Fibroblast of lung (primary cell): Measurements from ENCODE around the gene MPRIP. TPM values are rescaled to one million over a fixed set of nuclear protein-coding genes. Genes with fewer than 3 reads are reported as not detected.

Experiments used
- DNase-seq, 2 donors: peaks; one replicate each; pipeline versions ENCODE4 v3.0.0 to v3.0.0-alpha.2; 2010; ENCODE audit warnings: low read depth in 2 of 2
- H2AFZ ChIP-seq: 2 replicates; pipeline ENCODE4 v1.5.1; 2012; ENCODE audit warnings: low read length, control low read depth, inconsistent platforms
- H3K27ac ChIP-seq: 2 replicates; pipeline ENCODE4 v1.5.1; 2011; ENCODE audit warnings: low read length, control low read depth; ENCODE audit not compliant: insufficient read depth
- H3K27me3 ChIP-seq: 2 replicates; pipeline ENCODE4 v1.5.1; 2011; ENCODE audit warnings: mild to moderate bottlenecking, low read length; ENCODE audit not compliant: control insufficient read depth, insufficient read depth
- H3K36me3 ChIP-seq: 2 replicates; pipeline ENCODE4 v1.5.1; 2011; ENCODE audit warnings: low read length; ENCODE audit not compliant: control insufficient read depth, insufficient read depth
- H3K4me1 ChIP-seq: 2 replicates; pipeline ENCODE4 v1.5.1; 2011; ENCODE audit warnings: low read length; ENCODE audit not compliant: control insufficient read depth, insufficient read depth; ENCODE audit errors: extremely low read depth
- H3K4me2 ChIP-seq: 2 replicates; pipeline ENCODE4 v1.5.1; 2011; ENCODE audit warnings: low read length, control low read depth; ENCODE audit not compliant: insufficient read depth; ENCODE audit errors: extremely low read depth
- H3K4me3 ChIP-seq, 4 experiments: fragments of 200-600 bp in 1 of 4; sonication (generic) in 1 of 4; replicated peaks in 1 of 4; 2 replicates each; pipeline ENCODE4 v1.5.1; 2011 to 2016; ENCODE audit warnings: low read length in 4 of 4, low read depth in 3 of 4, mild to moderate bottlenecking in 3 of 4, control low read depth in 2 of 4, inconsistent platforms in 1 of 4, mixed read lengths in 1 of 4; ENCODE audit not compliant: insufficient read depth in 1 of 4; ENCODE audit errors: control extremely low read depth in 1 of 4
- H3K79me2 ChIP-seq: 2 replicates; pipeline ENCODE4 v1.5.1; 2012; ENCODE audit warnings: mild to moderate bottlenecking, low read length, inconsistent platforms; ENCODE audit not compliant: control insufficient read depth, insufficient read depth
- H3K9ac ChIP-seq: 2 replicates; pipeline ENCODE4 v1.5.1; 2011; ENCODE audit warnings: mild to moderate bottlenecking, low read length, control low read depth; ENCODE audit not compliant: insufficient read depth
- H3K9me3 ChIP-seq: 2 replicates; pipeline ENCODE4 v1.5.1; 2012; ENCODE audit warnings: low read depth, low read length; ENCODE audit not compliant: control insufficient read depth, insufficient read depth
- H4K20me1 ChIP-seq: 2 replicates; pipeline ENCODE4 v1.5.1; 2011; ENCODE audit warnings: low read length; ENCODE audit not compliant: control insufficient read depth, insufficient read depth; ENCODE audit errors: extremely low read depth
- EZH2 ChIP-seq: IDR thresholded peaks from 2 replicates; pipeline ENCODE4 v1.5.1; 2012; ENCODE audit warnings: low read length, control low read depth, mild to moderate bottlenecking; ENCODE audit errors: missing control alignments
- polyA plus RNA-seq, 2 donors: library from polyadenylated mRNA; depleted of rRNA in 1 of 2; stranded (reverse) in 1 of 2; unstranded in 1 of 2; fragments of >200 nt; gene quantifications; 2 replicates each; pipeline ENCODE4 v1.2.1, GENCODE V29; 2011 to 2012; ENCODE audit warnings: missing spikeins in 1 of 2
- total RNA-seq: library from RNA; depleted of rRNA; stranded (reverse); fragments of >200 nt; gene quantifications from 2 replicates; pipeline ENCODE4 v1.2.1, GENCODE V29; 2014
- TF ChIP-seq, protein P1 (sequence below), 2 donors: IDR thresholded peaks in 1 of 2; conservative IDR thresholded peaks in 1 of 2; 1 replicate in 1 of 2; 2 replicates in 1 of 2; pipeline ENCODE4 v1.5.1; 2011 to 2012; ENCODE audit warnings: low read length in 2 of 2, control low read depth in 1 of 2, inconsistent platforms in 1 of 2, low read depth in 1 of 2, mild to moderate bottlenecking in 1 of 2

MPRIP gene
- total and polyA plus RNA-seq, 2 donors (not counting 1 experiment from before 2014, with no cell fraction given), result 104 to 124 TPM

DNA sequence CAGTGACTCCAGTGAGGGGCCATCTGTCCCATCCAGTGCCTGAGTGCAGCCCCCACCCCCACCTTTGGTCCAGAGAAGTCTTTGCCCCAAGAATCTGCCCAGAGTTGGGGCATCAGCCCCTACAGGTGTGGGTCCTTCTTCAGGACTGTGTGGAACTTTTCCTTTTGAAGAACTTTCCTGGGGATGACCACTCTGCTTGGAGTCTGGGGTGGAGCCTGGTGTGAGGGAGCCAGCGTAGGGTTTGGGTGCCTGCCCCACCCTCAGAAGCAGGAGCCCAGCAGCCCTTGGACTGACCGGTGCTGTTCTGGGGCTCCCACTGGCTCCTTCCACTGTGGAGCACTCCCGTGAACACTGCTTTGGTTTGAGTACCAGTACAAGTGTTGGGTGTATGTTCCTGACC, 19.3 kb downstream of the MPRIP start:
- no peak overlapping the region for H3K9ac ChIP-seq
- H4K20me1 ChIP-seq, result peaks cover 2% of the 10 kb centered on the region
- no peak overlapping the region for H3K27ac ChIP-seq
- no peak overlapping the region for H2AFZ ChIP-seq
- no peak overlapping the region for H3K4me3 ChIP-seq
- peaks cover 94% of the 10 kb centered on the region for H3K79me2 ChIP-seq
- DNase-seq, result no peak
- no peak for TF ChIP-seq EZH2
- TF ChIP-seq, protein P1, sequence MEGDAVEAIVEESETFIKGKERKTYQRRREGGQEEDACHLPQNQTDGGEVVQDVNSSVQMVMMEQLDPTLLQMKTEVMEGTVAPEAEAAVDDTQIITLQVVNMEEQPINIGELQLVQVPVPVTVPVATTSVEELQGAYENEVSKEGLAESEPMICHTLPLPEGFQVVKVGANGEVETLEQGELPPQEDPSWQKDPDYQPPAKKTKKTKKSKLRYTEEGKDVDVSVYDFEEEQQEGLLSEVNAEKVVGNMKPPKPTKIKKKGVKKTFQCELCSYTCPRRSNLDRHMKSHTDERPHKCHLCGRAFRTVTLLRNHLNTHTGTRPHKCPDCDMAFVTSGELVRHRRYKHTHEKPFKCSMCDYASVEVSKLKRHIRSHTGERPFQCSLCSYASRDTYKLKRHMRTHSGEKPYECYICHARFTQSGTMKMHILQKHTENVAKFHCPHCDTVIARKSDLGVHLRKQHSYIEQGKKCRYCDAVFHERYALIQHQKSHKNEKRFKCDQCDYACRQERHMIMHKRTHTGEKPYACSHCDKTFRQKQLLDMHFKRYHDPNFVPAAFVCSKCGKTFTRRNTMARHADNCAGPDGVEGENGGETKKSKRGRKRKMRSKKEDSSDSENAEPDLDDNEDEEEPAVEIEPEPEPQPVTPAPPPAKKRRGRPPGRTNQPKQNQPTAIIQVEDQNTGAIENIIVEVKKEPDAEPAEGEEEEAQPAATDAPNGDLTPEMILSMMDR (conservative IDR thresholded peaks at IDR 0.05 in 1 of 2, IDR thresholded peaks at IDR 0.05 in 1 of 2; ENCODE audit: low read depth in 1 of 2, low read length in 2 of 2), result no peak
- no peaks in the 10 kb centered on the region for H3K27me3 ChIP-seq
- no peak overlapping the region for H3K4me2 ChIP-seq
- peaks cover 10% of the 10 kb centered on the region for H3K4me1 ChIP-seq
- no peaks in the 10 kb centered on the region for H3K9me3 ChIP-seq
- peaks cover 9% of the 10 kb centered on the region for H3K36me3 ChIP-seq

DNA sequence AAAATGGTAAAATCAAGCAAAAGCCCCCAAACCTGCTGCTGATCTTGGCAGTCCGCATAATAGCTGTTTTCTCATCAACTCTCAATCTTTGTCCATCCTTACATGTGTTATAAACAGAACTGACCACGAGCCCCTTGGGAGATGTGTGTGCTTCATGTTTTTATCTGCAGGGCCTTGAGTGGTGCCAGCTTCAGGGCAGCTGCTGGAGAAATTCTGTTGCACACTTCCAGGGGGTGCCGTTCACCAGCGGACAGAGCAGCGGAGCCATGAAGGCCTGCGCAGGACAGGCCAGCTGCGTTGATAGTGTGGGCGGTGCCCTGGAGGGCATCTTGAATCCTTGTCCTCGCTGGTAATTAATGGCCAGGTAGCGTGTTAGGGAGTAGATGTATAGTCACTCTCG, 20.1 kb downstream of the MPRIP start:
- no peak for DNase-seq
- peaks cover 2% of the 10 kb centered on the region for H4K20me1 ChIP-seq
- H3K4me3 ChIP-seq, result no peak overlapping the region
- no peaks in the 10 kb centered on the region for H3K27me3 ChIP-seq
- H2AFZ ChIP-seq, result no peak overlapping the region
- no peak overlapping the region for H3K9ac ChIP-seq
- peaks cover 8% of the 10 kb centered on the region for H3K36me3 ChIP-seq
- H3K9me3 ChIP-seq, result no peaks in the 10 kb centered on the region
- H3K4me1 ChIP-seq, result peaks cover 14% of the 10 kb centered on the region
- TF ChIP-seq, protein P1 (conservative IDR thresholded peaks at IDR 0.05 in 1 of 2, IDR thresholded peaks at IDR 0.05 in 1 of 2; ENCODE audit: low read depth in 1 of 2, low read length in 2 of 2), result no peak
- TF ChIP-seq EZH2, result no peak
- no peak overlapping the region for H3K4me2 ChIP-seq
- H3K79me2 ChIP-seq, result peaks cover 94% of the 10 kb centered on the region
- no peak overlapping the region for H3K27ac ChIP-seq

DNA sequence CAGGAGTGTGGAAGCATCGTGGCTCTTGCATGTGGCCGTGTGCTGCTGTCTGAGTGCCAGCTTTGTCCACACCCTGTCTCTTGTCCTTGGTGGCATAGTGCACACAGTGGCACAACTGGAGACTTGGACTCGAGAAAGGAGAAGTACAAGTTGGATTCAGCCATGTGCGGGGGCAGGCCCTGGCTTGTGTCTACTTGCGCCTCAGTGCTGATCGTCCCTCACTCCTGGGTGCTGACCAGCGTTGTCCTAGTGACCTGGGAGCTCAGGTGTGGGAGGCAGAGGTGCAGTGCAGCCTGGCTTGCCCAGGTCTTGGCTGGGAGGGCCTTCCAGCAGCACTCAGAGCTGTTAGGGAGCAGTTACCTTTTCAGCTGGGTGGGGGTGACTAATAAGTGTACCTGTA, 20.6 kb downstream of the MPRIP start:
- H3K9ac ChIP-seq, result no peak overlapping the region
- TF ChIP-seq EZH2, result no peak
- TF ChIP-seq, protein P1 (conservative IDR thresholded peaks at IDR 0.05 in 1 of 2, IDR thresholded peaks at IDR 0.05 in 1 of 2; ENCODE audit: low read depth in 1 of 2, low read length in 2 of 2), result no peak
- H4K20me1 ChIP-seq, result peaks cover 2% of the 10 kb centered on the region
- no peak overlapping the region for H3K27ac ChIP-seq
- H3K36me3 ChIP-seq, result peaks cover 6% of the 10 kb centered on the region
- DNase-seq, result no peak
- peaks cover 14% of the 10 kb centered on the region for H3K4me1 ChIP-seq
- H3K9me3 ChIP-seq, result no peaks in the 10 kb centered on the region
- no peaks in the 10 kb centered on the region for H3K27me3 ChIP-seq
- no peak overlapping the region for H3K4me3 ChIP-seq
- peaks cover 92% of the 10 kb centered on the region for H3K79me2 ChIP-seq
- no peak overlapping the region for H2AFZ ChIP-seq
- H3K4me2 ChIP-seq, result no peak overlapping the region
